Panc1 (cell line): ENCODE measurements around the gene TAF6. TPM values are rescaled to one million over a fixed set of nuclear protein-coding genes. Genes with fewer than 3 reads are reported as not detected.

ENCODE experiments used
- ATAC-seq: fragments of 200-7000 bp; cut with Tn5 transposase; 2 replicates; pipeline ENCODE4 v1.9.1; 2020; ENCODE audit warnings: mild to moderate bottlenecking, moderate library complexity
- BruUV-seq: library from RNA; stranded (reverse); fragments of 400-500 nt; replicated peaks from 2 replicates; lab custom pipeline; 2021; lab: Mats Ljungman, UMichigan
- CTCF ChIA-PET: fragments of 300-600 bp; sonication (Branson Sonifier 250); formaldehyde crosslinking; loops from one replicate; lab custom pipeline; 2022; ENCODE audit warnings: antibody characterized with exemption; lab: Charles Lee
- POLR2A ChIA-PET: fragments of 300-600 bp; sonication (Branson Sonifier 250); formaldehyde crosslinking; loops from one replicate; lab custom pipeline; 2022; ENCODE audit warnings: antibody characterized with exemption; lab: Charles Lee
- DNase-seq: peaks from one replicate; pipeline ENCODE4 v3.0.0-alpha.2; 2010; ENCODE audit warnings: low read depth, low spot score
- H3K27ac ChIP-seq: 2 replicates; pipeline ENCODE4 v1.5.1; 2011; ENCODE audit warnings: mild to moderate bottlenecking, low read length, inconsistent platforms
- H3K27me3 ChIP-seq: fragments of 200-500 bp; sonication (Bioruptor generic); 2 replicates; pipeline ENCODE4 v1.6.0; 2014; ENCODE audit warnings: low read length, inconsistent platforms; ENCODE audit not compliant: control insufficient read depth, insufficient read depth
- H3K36me3 ChIP-seq: fragments of 200-500 bp; sonication (Bioruptor generic); 2 replicates; pipeline ENCODE4 v1.5.1; 2014; ENCODE audit warnings: inconsistent platforms, mild to moderate bottlenecking, low read length, moderate library complexity; ENCODE audit not compliant: control insufficient read depth, insufficient read depth
- H3K4me1 ChIP-seq: 2 replicates; pipeline ENCODE4 v1.5.1; 2011; ENCODE audit warnings: inconsistent platforms, mild to moderate bottlenecking, low read length, moderate library complexity; ENCODE audit not compliant: control insufficient read depth, insufficient read depth
- H3K4me3 ChIP-seq, 2 experiments: 2 replicates each; pipeline ENCODE4 v1.5.1; 2011 to 2012; ENCODE audit warnings: low read depth in 2 of 2, low read length in 2 of 2, mild to moderate bottlenecking in 2 of 2, inconsistent platforms in 1 of 2, moderate library complexity in 1 of 2
- H3K9me3 ChIP-seq: fragments of 200-500 bp; sonication (Bioruptor generic); 2 replicates; pipeline ENCODE4 v1.5.1; 2014; ENCODE audit warnings: low read depth, mild to moderate bottlenecking, inconsistent platforms, low read length, moderate library complexity; ENCODE audit not compliant: control insufficient read depth, insufficient read depth
- CTCF ChIP-seq: fragments of 450-650 bp; IDR thresholded peaks from 2 replicates; pipeline ENCODE4 v1.5.1; 2017; ENCODE audit warnings: mild to moderate bottlenecking
- POLR2AphosphoS5 ChIP-seq: IDR thresholded peaks from 2 replicates; pipeline ENCODE4 v1.6.1; 2012; ENCODE audit warnings: mild to moderate bottlenecking, low read depth, low read length, moderate library complexity
- REST ChIP-seq, 2 experiments: IDR thresholded peaks; 2 replicates each; pipeline ENCODE4 v1.6.1; 2011 to 2012; ENCODE audit warnings: low read depth in 2 of 2, control low read depth in 1 of 2, low read length in 1 of 2, mild to moderate bottlenecking in 1 of 2, moderate library complexity in 1 of 2; ENCODE audit not compliant: insufficient read depth in 1 of 2
- SIN3A ChIP-seq: IDR thresholded peaks from 2 replicates; pipeline ENCODE4 v1.6.1; 2012; ENCODE audit warnings: low read depth, mild to moderate bottlenecking, low read length, moderate library complexity, borderline replicate concordance; ENCODE audit not compliant: insufficient read depth
- TCF7L2 ChIP-seq: IDR thresholded peaks from 2 replicates; pipeline ENCODE4 v1.6.1; 2011; ENCODE audit warnings: mild to moderate bottlenecking, low read depth, low read length, inconsistent platforms
- in situ Hi-C: cut with HindIII; loops from 2 replicates; pipeline ENCODE4 v1.10.0; 2016; ENCODE audit warnings: low sequenced_read_pairs, low pct_unique_long_range_greater_than_20kb
- intact Hi-C: fragments of 100-400 bp; cut with micrococcal nuclease; formaldehyde crosslinking; loops from one replicate; pipeline ENCODE4 v1.10.0; 2022; ENCODE audit not compliant: unreplicated experiment
- total RNA-seq: library from RNA; stranded (reverse); gene quantifications from one replicate; pipeline ENCODE4 v1.2.1, GENCODE V29; 2021; ENCODE audit not compliant: unreplicated experiment

Gene TAF6
- total RNA-seq, 1 experiment from 2014 or later: 92.3 TPM

- no peaks in the 10 kb centered on the region for H3K9me3 ChIP-seq
- BruUV-seq: TSS peak; percentile 66
- POLR2A ChIA-PET: interaction anchor here (0.8 kb wide), 1 partner anchor 14 kb away, joined by 3 read pairs; no protein-coding TSS in a partner anchor
Measured at GRCh38 chr7:100064162-100064561, 55.0 kb downstream of the TAF6 start.

GRCh38 chr7:100063376-100063775 lies 55.8 kb downstream of the TAF6 start:
- in situ Hi-C loops (no loop called here), intact Hi-C loops (no loop called here)
- H3K36me3 ChIP-seq: no peaks in the 10 kb centered on the region
- CTCF ChIA-PET: interaction anchor here (0.6 kb wide), 2 partner anchors 69 to 70 kb away, joined by 3 to 9 read pairs; no protein-coding TSS in a partner anchor
- DNase-seq (no peak), ATAC-seq (no peak)
- no peaks in the 10 kb centered on the region; the same call in 1 of the 2 replicates for H3K4me1 ChIP-seq
- no peaks in the 10 kb centered on the region for H3K9me3 ChIP-seq
- TF ChIP-seq POLR2AphosphoS5 (no peak), SIN3A (no peak), TCF7L2 (no peak), REST (IDR thresholded peaks at IDR 0.05; ENCODE audit: insufficient read depth in 1 of 2, low read depth in 2 of 2, low read length in 1 of 2) (no peak), CTCF (no peak)
- H3K27ac ChIP-seq: no peak overlapping the region
- POLR2A ChIA-PET: interaction anchor here (0.8 kb wide), 1 partner anchor 13 kb away, joined by 3 read pairs; no protein-coding TSS in a partner anchor
- H3K4me3 ChIP-seq: no peak overlapping the region
- H3K27me3 ChIP-seq: no peaks in the 10 kb centered on the region
- BruUV-seq: no TSS peak

More at GRCh38 chr7:100064162-100064561, 55.0 kb downstream of the TAF6 start:
- Histone ChIP-seq H3K36me3 (no peaks in the 10 kb centered on the region), H3K4me3 (no peak overlapping the region), H3K27me3 (no peaks in the 10 kb centered on the region), H3K4me1 (no peaks in the 10 kb centered on the region; the same call in 1 of the 2 replicates), H3K27ac (no peak overlapping the region)
- ATAC-seq: no peak
- DNase-seq: no peak
- in situ Hi-C loops: no loop called here
- CTCF ChIA-PET: no interaction called here
- TF ChIP-seq SIN3A (no peak), TCF7L2 (no peak), CTCF (no peak), POLR2AphosphoS5 (no peak), REST (IDR thresholded peaks at IDR 0.05; ENCODE audit: insufficient read depth in 1 of 2, low read depth in 2 of 2, low read length in 1 of 2) (no peak)
- intact Hi-C loops: no loop called here
